GM12878 (cell line): ENCODE results near the gene PRLH. TPM values are rescaled to one million over a fixed set of nuclear protein-coding genes. Genes with fewer than 3 reads are reported as not detected.

Experiments used
- BCL11A ChIP-seq: IDR thresholded peaks from 2 replicates; pipeline ENCODE4 v1.6.1; 2011; ENCODE audit warnings: low read depth, low read length
- BHLHE40 ChIP-seq, 2 experiments: fragments of 450-650 bp in 1 of 2; IDR thresholded peaks; 2 replicates each; pipeline ENCODE4 v1.6.1; 2011 to 2017; ENCODE audit warnings: low read depth in 2 of 2, borderline replicate concordance in 1 of 2, improper control_type of control experiment in 1 of 2, low read length in 1 of 2, mild to moderate bottlenecking in 1 of 2
- CHD4 ChIP-seq: fragments of 200-600 bp; sonication (generic); IDR thresholded peaks from 2 replicates; pipeline ENCODE4 v1.6.1; 2016; ENCODE audit warnings: mild to moderate bottlenecking
- EZH2 ChIP-seq: IDR thresholded peaks from 2 replicates; pipeline ENCODE4 v1.6.1; 2012; ENCODE audit warnings: low read depth, mild to moderate bottlenecking, control low read depth, inconsistent platforms, low read length, borderline replicate concordance; ENCODE audit not compliant: control insufficient read depth
- FOS ChIP-seq: IDR thresholded peaks from 3 replicates; pipeline ENCODE4 v1.6.1; 2011; ENCODE audit warnings: borderline replicate concordance; ENCODE audit not compliant: insufficient read length; ENCODE audit errors: extremely low read depth
- JUND ChIP-seq: IDR thresholded peaks from 2 replicates; pipeline ENCODE4 v1.6.1; 2012; ENCODE audit warnings: low read depth, mild to moderate bottlenecking, low read length, improper control_type of control experiment, moderate library complexity
- NRF1 ChIP-seq: conservative IDR thresholded peaks from 2 replicates; pipeline ENCODE4 v1.6.1; 2011; ENCODE audit warnings: mild to moderate bottlenecking, low read depth, low read length, improper control_type of control experiment
- POLR2AphosphoS2 ChIP-seq: IDR thresholded peaks from 2 replicates; pipeline ENCODE4 v1.6.1; 2011; ENCODE audit warnings: low read depth, mild to moderate bottlenecking, low read length, improper control_type of control experiment, moderate library complexity
- RAD21 ChIP-seq: IDR thresholded peaks from 2 replicates; pipeline ENCODE4 v1.6.1; 2011; ENCODE audit warnings: mild to moderate bottlenecking, low read depth, low read length, moderate library complexity; ENCODE audit not compliant: insufficient read depth
- RAD51 ChIP-seq: fragments of 450-650 bp; IDR thresholded peaks from 2 replicates; pipeline ENCODE4 v1.6.1; 2016; ENCODE audit warnings: moderate library complexity, mild to moderate bottlenecking, inconsistent platforms
- STAT1 ChIP-seq: fragments of 450-650 bp; conservative IDR thresholded peaks from 2 replicates; pipeline ENCODE4 v1.6.1; 2014; ENCODE audit warnings: antibody characterized with exemption, mild to moderate bottlenecking
- TCF7 ChIP-seq: IDR thresholded peaks from 2 replicates; pipeline ENCODE4 v1.6.1; 2014; ENCODE audit warnings: antibody characterized with exemption, borderline replicate concordance
- polyA plus RNA-seq, 11 experiments: library from polyadenylated mRNA; depleted of rRNA in 4 of 11; unstranded in 6 of 11; stranded (reverse) in 5 of 11; fragments of >200 nt; fragmentation: Nextera tagmentation in 4 of 11; fragmentation: Illumina TruSeq in 1 of 11; extraction: Ambion mirVana in 4 of 11; extraction: Trizol in 1 of 11; gene quantifications; 1 replicate in 1 of 11; 2 replicates in 10 of 11; pipeline versions ENCODE4 v1.2.1 to v1.2.3, GENCODE V29; 2011 to 2016; ENCODE audit warnings: inconsistent platforms in 2 of 11, missing spikeins in 2 of 11, low read depth in 1 of 11
- total RNA-seq, 4 experiments: library from RNA; depleted of rRNA in 3 of 4; stranded (reverse); fragments of >200 nt in 3 of 4; fragmentation: Illumina TruSeq in 1 of 4; extraction: Trizol in 1 of 4; gene quantifications; 2 replicates each; pipeline versions ENCODE4 v1.2.1 to v1.2.3, GENCODE V29; 2013 to 2021
- TF ChIP-seq, protein P1 (sequence below): IDR thresholded peaks from 2 replicates; pipeline ENCODE4 v1.6.1; 2012; ENCODE audit warnings: low read depth, low read length, improper control_type of control experiment
- TF ChIP-seq, protein P2 (sequence below): fragments of 450-650 bp; IDR thresholded peaks from 2 replicates; pipeline ENCODE4 v1.6.1; 2017; ENCODE audit warnings: antibody characterized with exemption, mild to moderate bottlenecking, moderate library complexity
- TF ChIP-seq, protein P3 (sequence below): fragments of 450-650 bp; IDR thresholded peaks from 2 replicates; pipeline ENCODE4 v1.6.1; 2017; ENCODE audit warnings: borderline replicate concordance
- TF ChIP-seq, protein P4 (sequence below): fragments of 450-650 bp; conservative IDR thresholded peaks from 2 replicates; pipeline ENCODE4 v1.6.1; 2017; ENCODE audit warnings: mild to moderate bottlenecking, moderate library complexity
- TF ChIP-seq, protein P5 (sequence below): IDR thresholded peaks from 2 replicates; pipeline ENCODE4 v1.6.1; 2012; ENCODE audit warnings: low read length, inconsistent platforms
- TF ChIP-seq, protein P6 (sequence below): fragments of 150-350 bp; IDR thresholded peaks from 2 replicates; pipeline ENCODE4 v1.6.1; 2014; ENCODE audit warnings: mild to moderate bottlenecking, low read depth, low read length

PRLH gene
- total and polyA plus RNA-seq, 10 of the 15 experiments (the other 5 are each of a cell fraction or from before 2014, with no cell fraction given) = not detected

DNA sequence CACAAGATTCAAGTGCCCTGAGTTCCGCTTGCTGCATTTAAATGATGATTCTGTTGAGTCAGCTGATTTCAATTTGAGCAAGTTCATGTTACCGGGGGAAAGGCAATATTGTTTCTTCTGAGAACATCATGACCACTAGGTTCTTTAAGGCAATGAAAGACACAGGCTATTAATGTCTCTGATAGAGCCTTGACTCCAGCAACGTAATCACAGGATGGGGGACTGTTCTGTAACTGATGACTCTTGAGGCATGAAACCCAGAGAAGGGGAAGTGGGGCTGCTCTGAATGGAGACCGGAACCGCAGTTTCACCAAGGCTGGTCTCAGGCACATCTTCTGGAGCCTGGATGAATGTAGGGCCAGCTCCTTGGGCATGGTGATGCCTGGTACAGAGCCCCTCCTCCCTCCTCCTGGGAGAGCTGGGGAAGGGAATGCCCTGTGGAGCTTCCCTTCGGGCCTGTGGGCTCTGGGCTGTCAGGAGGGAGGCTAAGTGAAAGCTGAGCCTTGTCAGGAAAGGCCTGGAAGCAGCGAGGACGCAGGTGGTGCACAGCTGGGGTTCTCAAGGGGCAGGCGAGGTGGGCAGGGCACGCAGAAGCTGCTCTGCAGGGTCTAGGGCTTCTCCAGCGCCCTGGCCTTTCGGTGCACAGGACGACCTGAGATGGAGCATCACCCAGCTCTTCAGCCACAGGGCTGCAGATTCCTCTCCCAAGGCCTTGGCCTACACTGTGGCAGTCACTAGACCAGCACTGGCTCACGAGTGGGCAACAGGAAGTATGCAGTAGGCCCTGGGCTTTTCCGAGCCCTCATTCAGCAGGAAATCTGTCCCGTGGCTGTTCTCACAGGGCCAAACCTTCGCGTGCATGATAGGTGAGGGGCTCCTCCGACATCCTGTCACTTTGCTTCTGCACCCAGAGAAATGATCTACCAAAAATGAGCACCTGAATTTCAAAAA, 36.6 kb upstream of the PRLH start (continued):
- no peak for TF ChIP-seq TCF7
- TF ChIP-seq NRF1 = no peak
- TF ChIP-seq, protein P1, sequence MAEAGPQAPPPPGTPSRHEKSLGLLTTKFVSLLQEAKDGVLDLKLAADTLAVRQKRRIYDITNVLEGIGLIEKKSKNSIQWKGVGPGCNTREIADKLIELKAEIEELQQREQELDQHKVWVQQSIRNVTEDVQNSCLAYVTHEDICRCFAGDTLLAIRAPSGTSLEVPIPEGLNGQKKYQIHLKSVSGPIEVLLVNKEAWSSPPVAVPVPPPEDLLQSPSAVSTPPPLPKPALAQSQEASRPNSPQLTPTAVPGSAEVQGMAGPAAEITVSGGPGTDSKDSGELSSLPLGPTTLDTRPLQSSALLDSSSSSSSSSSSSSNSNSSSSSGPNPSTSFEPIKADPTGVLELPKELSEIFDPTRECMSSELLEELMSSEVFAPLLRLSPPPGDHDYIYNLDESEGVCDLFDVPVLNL = no peak
- TF ChIP-seq, protein P2, sequence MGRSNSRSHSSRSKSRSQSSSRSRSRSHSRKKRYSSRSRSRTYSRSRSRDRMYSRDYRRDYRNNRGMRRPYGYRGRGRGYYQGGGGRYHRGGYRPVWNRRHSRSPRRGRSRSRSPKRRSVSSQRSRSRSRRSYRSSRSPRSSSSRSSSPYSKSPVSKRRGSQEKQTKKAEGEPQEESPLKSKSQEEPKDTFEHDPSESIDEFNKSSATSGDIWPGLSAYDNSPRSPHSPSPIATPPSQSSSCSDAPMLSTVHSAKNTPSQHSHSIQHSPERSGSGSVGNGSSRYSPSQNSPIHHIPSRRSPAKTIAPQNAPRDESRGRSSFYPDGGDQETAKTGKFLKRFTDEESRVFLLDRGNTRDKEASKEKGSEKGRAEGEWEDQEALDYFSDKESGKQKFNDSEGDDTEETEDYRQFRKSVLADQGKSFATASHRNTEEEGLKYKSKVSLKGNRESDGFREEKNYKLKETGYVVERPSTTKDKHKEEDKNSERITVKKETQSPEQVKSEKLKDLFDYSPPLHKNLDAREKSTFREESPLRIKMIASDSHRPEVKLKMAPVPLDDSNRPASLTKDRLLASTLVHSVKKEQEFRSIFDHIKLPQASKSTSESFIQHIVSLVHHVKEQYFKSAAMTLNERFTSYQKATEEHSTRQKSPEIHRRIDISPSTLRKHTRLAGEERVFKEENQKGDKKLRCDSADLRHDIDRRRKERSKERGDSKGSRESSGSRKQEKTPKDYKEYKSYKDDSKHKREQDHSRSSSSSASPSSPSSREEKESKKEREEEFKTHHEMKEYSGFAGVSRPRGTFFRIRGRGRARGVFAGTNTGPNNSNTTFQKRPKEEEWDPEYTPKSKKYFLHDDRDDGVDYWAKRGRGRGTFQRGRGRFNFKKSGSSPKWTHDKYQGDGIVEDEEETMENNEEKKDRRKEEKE = no peak
- no peak for TF ChIP-seq JUND
- TF ChIP-seq, protein P3, sequence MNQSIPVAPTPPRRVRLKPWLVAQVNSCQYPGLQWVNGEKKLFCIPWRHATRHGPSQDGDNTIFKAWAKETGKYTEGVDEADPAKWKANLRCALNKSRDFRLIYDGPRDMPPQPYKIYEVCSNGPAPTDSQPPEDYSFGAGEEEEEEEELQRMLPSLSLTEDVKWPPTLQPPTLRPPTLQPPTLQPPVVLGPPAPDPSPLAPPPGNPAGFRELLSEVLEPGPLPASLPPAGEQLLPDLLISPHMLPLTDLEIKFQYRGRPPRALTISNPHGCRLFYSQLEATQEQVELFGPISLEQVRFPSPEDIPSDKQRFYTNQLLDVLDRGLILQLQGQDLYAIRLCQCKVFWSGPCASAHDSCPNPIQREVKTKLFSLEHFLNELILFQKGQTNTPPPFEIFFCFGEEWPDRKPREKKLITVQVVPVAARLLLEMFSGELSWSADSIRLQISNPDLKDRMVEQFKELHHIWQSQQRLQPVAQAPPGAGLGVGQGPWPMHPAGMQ = no peak
- TF ChIP-seq STAT1 = no peak
- TF ChIP-seq, protein P4, sequence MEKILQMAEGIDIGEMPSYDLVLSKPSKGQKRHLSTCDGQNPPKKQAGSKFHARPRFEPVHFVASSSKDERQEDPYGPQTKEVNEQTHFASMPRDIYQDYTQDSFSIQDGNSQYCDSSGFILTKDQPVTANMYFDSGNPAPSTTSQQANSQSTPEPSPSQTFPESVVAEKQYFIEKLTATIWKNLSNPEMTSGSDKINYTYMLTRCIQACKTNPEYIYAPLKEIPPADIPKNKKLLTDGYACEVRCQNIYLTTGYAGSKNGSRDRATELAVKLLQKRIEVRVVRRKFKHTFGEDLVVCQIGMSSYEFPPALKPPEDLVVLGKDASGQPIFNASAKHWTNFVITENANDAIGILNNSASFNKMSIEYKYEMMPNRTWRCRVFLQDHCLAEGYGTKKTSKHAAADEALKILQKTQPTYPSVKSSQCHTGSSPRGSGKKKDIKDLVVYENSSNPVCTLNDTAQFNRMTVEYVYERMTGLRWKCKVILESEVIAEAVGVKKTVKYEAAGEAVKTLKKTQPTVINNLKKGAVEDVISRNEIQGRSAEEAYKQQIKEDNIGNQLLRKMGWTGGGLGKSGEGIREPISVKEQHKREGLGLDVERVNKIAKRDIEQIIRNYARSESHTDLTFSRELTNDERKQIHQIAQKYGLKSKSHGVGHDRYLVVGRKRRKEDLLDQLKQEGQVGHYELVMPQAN = no peak
- TF ChIP-seq FOS = no peak
- TF ChIP-seq, protein P5, sequence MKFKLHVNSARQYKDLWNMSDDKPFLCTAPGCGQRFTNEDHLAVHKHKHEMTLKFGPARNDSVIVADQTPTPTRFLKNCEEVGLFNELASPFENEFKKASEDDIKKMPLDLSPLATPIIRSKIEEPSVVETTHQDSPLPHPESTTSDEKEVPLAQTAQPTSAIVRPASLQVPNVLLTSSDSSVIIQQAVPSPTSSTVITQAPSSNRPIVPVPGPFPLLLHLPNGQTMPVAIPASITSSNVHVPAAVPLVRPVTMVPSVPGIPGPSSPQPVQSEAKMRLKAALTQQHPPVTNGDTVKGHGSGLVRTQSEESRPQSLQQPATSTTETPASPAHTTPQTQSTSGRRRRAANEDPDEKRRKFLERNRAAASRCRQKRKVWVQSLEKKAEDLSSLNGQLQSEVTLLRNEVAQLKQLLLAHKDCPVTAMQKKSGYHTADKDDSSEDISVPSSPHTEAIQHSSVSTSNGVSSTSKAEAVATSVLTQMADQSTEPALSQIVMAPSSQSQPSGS = peak; percentile 48; the same call in 1 of the 2 replicates
- no peak for TF ChIP-seq POLR2AphosphoS2
- TF ChIP-seq EZH2 = no peak
- no peak for TF ChIP-seq CHD4
- TF ChIP-seq RAD21 = no peak
- TF ChIP-seq RAD51 = no peak
- TF ChIP-seq BCL11A = 0 out of 2 replicates have a peak, but pooled peaks have one; percentile 44
- TF ChIP-seq BHLHE40 (IDR thresholded peaks at IDR 0.05; ENCODE audit: borderline replicate concordance in 1 of 2, low read depth in 2 of 2, low read length in 1 of 2) = peak in 1 of 2 experiments; percentile 12; a peak in 1 of 4 replicates
- TF ChIP-seq, protein P6, sequence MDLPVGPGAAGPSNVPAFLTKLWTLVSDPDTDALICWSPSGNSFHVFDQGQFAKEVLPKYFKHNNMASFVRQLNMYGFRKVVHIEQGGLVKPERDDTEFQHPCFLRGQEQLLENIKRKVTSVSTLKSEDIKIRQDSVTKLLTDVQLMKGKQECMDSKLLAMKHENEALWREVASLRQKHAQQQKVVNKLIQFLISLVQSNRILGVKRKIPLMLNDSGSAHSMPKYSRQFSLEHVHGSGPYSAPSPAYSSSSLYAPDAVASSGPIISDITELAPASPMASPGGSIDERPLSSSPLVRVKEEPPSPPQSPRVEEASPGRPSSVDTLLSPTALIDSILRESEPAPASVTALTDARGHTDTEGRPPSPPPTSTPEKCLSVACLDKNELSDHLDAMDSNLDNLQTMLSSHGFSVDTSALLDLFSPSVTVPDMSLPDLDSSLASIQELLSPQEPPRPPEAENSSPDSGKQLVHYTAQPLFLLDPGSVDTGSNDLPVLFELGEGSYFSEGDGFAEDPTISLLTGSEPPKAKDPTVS = no peak
